ENCODE data around the gene FNBP1L.

FNBP1L gene

DNA sequence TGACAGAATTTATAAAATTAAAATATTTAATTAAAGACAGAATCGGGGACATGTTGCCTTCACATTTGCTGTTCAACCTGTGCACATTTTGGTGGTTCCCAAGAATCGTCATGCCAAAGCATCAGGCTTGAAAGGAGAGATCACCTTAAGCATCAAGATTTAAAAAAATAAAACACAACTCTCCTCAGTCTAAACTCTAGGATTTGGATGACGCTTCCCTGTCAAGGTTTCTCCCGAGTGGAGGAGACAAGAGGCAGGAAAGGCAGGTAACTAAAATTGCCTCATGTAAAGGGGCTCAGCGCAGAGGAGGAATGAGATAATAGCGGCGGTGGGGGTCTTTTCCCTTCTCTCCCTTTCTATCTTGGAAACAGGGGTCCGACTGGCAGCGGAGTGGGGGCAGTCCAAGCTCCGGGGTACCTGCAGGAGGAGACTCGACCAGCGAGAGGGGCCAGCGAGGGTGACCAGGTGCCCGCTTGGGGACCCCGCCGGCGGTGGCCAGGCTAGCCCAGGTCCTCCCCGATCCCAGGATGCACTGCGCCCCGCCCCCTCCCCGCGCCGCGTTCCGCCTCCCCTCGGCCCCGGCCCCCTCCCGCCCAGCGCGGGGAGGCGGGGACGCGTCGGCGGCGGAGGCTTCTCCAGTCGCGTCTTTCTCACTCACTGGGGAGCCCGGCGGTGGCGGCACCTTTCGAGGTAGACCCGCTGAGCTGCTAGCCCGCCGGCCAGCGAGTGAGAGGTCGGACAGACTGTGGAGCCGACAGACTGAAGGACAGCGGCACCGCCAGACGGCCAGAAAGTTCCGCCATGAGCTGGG is at the start of gene FNBP1L:
TSS of gene FNBP1L (plus strand) at position 638 of the 811 bp plus-strand sequence. CDS start at position 802, 164 bp downstream.
- DNase-seq (ENCODE audit: low read depth in 1 of 2, low spot score in 1 of 2), result peak; percentile 28 to 30

DNA sequence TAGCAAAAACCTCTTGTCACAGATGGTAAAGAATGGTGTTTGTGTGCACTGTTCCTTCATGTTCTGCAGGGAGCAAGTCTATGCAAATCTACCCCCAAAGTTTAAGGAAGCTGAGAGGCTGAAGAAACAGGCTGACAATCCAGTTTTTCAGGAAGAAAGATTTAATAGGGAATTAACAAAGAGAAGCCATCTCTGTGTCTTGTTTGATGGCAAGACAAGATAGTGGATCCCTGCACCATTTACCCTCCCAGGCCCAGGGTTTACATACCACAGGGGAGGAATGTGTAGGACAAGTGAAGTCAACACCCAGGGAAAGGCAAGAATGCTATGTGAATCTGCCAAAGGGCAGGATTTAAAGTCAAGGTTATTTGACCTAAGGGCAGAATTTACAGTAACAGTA is 48.1 kb upstream of the FNBP1L start:
- DNase-seq (ENCODE audit: low read depth in 1 of 2, low spot score in 1 of 2), result no peak

DNA sequence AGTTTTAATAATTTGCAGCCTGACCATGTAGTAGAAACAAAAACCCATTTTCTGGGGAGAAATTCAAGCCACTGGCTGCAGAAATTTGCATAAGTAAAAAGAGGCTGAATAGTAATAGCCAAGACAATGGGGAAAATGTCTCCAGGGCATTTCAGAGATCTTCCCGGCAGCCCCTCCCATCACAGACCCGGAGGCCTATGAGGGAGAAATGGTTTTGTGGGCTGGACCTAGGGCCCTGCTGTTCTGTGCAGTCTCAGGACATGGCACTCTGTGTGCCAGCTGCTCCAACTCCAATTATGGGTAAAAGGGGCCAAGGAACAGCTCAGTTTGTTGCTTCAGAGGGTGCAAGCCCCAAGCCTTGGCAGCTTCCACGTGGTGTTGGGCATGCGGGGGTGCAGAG is 39.7 kb upstream of the FNBP1L start:
- no peak for DNase-seq (ENCODE audit: low read depth in 1 of 2, low spot score in 1 of 2)

DNA sequence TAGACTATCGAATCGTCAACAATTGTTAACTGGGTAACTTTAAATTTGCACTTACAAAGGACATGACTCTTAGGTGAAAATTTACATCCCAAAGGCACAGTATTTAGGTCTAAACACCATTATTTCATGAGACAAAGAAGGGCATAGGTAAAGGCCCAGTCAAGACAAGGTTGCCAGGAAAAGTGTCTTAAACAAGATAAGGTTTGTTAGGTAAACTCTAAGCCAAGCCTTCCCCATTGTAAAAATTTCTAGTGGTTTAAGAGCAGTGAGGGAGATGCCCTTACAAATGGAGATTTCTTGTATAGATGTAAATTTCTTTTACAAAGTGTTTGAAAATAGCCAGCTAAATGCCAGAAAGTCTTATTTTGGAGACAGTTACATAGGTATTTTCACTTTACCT is 36.9 kb upstream of the FNBP1L start:
- DNase-seq (ENCODE audit: low read depth in 1 of 2, low spot score in 1 of 2), result no peak

DNA sequence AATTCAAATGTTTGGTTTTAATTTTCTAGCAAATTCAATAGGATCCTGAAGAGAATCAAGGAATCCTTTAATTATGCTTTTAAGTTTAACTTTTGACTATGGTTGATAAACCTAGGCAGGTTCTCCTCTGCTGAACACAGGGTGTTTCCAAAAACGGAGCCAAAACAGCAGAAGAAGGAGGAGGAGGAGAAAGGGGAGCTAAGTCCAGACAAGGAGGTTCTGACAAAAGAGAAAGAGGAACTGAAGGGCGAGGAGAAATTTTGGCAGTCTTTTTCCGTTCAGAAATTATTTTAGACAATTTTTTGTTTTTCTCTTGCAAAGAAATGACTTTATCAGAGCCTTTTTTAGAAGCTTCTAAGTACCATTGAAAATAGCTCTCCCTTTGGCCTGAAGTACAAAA is 33.2 kb upstream of the FNBP1L start:
- DNase-seq (ENCODE audit: low read depth in 1 of 2, low spot score in 1 of 2), result no peak

DNA sequence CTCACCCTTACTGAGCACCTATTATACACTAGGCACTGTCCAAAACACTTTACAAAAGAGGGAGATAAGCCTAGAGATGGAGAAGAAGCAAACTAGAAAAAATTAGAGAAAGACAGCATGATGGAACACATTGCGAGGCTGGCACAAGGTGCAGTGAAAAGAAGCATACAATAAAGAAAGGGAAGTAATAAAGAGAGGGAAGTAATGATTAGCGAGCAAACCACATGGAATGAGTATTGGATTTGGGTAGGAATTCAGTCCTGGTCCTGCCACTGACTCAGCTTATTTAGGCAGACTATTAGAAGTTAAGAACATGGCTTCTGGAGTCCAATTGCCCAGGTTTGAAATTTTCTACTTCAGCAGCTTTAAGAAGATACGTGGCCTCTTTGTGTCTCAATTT is 32.6 kb upstream of the FNBP1L start:
- no peak for DNase-seq (ENCODE audit: low read depth in 1 of 2, low spot score in 1 of 2)

DNA sequence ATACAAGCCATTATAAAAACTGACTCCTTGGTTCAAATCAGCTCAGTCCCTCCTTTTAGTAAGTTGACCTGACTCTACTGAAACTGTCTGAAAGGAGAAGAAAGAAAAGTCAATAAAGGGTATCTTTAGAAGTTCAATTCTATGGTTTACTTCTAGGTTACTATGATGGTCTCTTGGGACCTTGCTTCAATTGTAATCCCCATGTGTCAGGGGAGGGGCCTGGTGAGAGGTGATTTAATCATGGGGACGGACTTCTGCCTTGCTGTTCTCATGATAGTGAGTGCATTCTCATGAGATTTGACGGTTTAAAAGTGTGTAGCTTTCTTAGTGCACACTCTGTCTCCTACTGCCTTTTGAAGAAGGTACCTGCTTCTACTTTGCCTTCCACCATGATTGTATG is 31.7 kb upstream of the FNBP1L start:
- no peak for DNase-seq (ENCODE audit: low read depth in 1 of 2, low spot score in 1 of 2)

DNA sequence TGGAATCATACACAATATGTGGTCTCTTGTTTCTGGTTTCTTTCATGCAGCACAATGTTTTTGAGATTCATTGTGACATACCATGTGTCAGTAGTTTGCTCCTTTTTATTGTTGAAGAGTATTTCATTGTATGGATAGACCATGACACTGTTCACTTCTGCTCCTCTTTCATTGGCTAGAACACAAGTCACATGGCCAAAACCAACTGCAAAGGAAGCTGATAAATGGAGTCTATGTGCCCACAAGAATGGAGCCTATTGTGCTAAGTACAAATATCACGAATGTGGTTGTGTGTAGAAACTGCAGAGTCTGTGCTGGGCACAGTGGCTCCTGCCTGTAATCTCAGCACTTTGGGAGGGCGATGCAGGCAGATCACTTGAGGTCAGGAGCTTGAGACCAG is 28.6 kb upstream of the FNBP1L start:
- no peak for DNase-seq (ENCODE audit: low read depth in 1 of 2, low spot score in 1 of 2)

DNA sequence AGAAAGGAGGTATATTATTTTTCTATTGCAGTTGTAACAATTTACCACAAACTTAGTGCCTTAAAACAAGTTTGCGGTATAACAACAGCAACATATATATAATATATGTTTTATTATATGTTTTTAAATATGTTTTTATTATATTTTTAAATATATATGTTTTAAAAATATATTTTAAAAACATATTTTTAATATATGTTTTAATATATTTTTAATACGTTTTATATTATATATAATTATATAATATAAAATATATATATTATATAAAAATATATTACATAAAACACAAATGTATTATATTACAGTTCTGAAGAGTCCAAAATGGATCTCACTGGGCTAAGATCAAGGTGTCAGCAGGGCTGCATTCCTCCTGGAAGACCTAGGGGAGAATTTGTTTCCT is 27.5 kb upstream of the FNBP1L start:
- DNase-seq (ENCODE audit: low read depth in 1 of 2, low spot score in 1 of 2), result no peak

DNA sequence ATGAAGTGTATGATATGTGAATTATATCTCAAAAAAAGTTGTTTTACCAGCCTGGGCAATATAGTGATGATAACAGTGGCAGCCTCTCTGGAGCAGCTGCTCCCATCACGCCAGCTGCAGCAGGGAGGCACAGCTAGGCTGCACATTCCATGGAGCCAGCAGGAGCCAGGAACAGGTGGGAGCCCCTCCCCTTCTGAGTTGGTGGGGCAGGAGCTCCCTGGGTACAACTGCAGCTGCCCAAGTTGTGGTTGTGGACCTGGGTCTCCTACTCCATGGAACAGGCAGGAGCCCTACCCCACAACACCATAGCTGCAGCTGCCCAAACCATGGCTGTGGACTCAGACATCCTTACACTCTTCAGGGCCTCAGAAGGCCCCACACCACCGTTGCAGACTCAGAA is 21.7 kb upstream of the FNBP1L start:
- DNase-seq (ENCODE audit: low read depth in 1 of 2, low spot score in 1 of 2), result no peak

DNA sequence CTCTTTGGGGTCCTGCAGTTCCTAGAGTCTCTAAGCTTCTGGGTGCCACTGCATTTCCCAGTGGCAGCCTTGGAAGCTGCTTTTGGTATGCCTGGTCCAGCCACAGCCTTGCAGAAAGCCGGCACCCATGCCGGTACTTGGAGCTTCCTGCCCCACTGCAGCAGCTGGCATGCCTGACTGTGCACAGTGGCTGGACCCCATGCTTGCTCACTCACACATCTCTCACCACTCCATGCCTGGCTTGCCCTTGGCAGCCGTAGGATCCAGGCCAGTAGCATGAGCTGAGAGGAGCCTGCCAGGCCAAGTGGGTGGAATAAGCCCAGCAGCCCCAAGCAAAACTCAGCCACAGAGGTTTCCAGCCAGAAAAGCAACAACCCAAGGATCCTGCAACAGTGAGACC is 20.3 kb upstream of the FNBP1L start:
- no peak for DNase-seq (ENCODE audit: low read depth in 1 of 2, low spot score in 1 of 2)

DNA sequence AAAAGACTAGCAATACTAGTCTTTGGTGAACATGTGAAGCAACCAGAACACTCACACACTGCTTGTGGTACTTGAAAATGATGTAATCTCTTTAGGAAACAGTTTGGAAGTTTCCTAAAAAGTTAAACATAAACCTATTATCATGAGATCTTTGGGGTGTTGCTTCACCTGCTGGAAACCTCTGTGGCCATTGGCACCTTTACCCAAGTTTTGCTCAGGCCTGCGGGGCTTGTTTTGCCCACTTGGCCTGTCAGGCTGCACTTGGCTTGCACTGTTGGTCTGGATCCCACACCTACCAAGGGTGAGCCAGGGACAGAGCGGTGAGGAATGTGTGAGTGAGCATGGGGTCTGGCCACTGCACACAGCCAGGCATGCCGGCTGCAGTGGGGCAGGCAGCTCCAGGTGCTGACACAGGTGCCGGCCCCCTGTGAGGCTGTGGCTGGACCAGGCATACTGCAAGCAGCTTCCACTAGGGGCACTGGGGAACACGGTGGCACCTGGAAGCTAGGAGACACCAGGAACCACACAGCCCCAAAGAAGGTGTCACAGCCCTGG is 14.4 kb upstream of the FNBP1L start:
- DNase-seq (ENCODE audit: low read depth in 1 of 2, low spot score in 1 of 2), result no peak

DNA sequence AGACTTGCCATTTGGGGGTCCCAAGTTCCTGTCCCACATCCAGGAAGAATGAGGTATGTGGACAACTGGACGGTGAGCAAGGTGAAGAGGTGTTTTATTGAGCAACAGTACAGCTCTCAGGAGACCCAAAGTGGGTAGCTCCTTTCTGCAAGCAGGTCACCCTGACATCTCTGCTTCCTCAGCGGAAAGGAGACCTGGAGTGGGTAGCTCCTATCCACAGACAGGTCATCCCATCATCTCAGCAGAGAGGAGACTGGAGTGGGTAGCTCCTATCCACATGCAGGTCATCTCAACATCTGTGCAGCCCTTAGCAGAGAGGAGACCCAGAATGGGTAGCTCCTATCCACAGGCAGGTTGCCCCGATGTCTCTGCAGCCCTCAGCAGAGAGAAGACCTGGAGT is 13.8 kb upstream of the FNBP1L start:
- DNase-seq (ENCODE audit: low read depth in 1 of 2, low spot score in 1 of 2), result no peak

DNA sequence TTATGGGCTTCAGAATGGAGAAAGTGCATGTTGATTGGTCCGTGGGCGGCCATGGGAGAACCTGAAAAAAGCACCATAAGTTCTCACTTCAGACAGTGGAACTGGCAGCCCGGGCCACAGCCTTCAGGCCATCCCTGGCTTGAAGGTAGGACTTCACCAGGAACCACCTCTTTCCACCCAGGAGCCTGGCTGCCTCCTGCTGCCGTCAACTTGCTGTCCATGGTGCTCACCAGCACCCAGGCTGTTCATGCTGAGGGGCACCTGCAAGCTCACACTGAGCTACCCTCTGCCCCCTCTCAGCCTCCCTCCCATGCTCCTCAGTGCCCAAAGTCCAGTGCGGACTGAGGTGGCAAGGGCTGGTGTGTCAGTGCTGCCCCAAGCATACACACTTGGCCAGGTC is 12.9 kb upstream of the FNBP1L start:
- no peak for DNase-seq (ENCODE audit: low read depth in 1 of 2, low spot score in 1 of 2)

DNA sequence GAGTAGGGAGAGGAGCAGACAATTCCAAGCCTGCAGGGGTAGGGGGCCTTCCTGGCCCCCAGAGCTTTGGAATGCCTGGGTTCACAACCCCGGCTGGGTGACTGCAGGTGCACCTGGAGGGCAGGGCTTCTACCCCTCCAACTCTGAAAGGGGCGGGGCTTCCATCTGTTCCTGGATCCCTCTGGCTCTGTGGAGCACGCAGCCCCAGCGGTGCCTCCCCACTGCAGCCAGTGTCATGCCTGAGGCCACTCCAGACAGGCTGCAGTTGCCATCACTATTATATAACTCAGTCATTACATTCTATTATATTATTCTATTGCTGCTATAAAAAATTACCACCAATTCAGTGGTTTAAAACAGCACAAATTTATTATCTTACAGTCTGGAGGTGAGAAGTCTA is 12.5 kb upstream of the FNBP1L start:
- DNase-seq (ENCODE audit: low read depth in 1 of 2, low spot score in 1 of 2), result no peak

DNA sequence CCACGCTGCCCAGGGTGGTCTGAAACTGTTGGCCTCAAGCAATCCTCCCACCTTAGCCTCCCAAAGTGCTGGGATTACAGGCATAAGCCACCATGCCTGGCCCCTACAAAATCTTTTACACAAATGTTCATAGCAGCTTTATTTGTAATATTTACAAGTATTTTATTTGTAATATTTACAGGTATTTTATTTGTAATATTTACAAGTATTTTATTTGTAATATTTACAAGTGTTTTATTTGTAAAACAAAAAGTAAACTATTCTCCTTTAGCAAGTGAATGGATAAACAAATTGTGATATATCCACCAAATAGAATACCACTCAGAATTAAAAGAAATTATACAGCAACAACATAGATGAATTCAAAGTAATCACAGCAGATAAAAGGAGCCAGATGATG is 11.4 kb upstream of the FNBP1L start:
- DNase-seq (ENCODE audit: low read depth in 1 of 2, low spot score in 1 of 2), result no peak

DNA sequence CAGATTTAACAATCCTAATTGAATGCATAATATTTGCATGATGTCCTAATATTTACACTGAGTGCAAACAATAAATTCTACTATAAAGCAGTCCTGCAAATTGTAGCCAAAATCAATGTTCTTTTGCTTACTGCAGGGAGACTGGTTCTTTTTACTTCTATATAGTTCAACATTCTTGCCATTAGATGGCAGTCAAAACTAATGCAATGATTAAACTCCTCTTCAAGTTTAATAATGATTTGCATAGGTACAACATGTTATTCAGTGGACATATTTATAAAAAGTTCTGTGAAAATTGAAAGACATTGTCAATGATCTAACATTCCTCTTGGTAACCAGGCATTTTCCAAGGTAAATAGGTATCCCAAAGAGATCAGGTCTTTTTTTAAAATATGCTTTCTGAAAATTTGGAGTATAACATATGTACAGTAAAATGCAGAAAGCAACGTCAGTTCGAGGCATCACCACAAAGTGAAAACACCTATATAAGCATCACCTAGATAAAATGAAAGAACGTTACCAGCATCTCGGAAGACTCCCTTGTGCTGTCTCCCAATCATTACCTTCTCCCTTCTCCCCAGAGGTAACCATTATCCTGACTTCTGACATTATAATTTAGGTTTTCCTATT is 9.8 kb upstream of the FNBP1L start:
- DNase-seq (ENCODE audit: low read depth in 1 of 2, low spot score in 1 of 2), result no peak

DNA sequence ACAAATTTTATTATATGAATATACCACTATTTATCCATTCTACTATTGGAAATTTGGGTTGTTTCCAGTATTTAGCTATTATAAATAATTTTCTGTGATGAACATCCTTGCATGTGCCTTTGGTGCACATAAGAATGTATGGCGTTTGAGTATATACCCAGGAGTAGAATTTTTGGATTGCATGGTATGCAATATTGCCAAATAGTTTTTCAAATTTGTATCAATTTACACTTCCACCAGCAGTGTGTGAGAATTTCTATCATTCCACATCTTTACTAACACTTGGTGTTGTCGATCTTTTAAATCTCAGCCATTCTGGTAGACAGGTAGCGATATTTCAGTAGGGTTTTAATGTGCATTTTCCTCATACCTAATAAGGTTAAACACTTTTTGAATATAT is 9.2 kb upstream of the FNBP1L start:
- no peak for DNase-seq (ENCODE audit: low read depth in 1 of 2, low spot score in 1 of 2)

DNA sequence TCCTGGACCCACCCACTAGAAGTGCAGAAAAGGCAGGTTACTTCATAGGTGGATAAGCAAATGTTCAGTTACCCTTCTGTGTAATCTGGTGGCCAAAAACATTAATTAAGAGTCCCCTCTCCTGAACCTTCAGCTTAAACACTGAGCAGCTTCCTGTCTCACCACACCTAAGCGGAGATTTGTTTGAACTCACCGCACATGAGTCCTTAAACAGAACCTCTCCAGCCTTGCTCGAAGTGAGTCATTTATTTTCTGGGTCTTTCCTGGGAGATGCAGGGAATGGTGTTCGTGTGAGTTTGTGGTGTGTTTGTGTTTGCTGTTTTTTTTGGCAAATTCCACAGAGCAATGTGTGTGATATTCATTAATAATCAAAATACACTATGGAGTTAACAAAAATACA is 7.6 kb upstream of the FNBP1L start:
- DNase-seq (ENCODE audit: low read depth in 1 of 2, low spot score in 1 of 2), result no peak

DNA sequence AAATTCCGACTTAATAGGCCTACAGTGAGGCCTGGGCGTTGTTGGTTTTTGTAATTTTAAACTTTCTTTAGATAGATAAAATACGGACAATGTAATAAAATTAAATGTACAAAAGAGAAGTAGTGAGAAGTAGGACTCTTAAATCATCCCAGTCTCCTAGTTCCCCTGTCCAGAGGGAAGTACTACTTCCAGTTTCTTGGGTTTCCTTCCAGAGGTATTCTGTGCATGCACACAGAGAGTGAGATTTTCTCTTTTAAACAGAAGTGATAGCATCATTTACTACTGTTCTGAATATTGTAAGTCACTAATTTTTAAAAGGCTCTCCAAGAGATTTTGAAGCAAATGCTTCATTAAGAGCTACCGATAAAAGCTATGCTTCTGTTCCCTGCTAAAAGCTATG is 7.2 kb upstream of the FNBP1L start:
- DNase-seq (ENCODE audit: low read depth in 1 of 2, low spot score in 1 of 2), result no peak

DNA sequence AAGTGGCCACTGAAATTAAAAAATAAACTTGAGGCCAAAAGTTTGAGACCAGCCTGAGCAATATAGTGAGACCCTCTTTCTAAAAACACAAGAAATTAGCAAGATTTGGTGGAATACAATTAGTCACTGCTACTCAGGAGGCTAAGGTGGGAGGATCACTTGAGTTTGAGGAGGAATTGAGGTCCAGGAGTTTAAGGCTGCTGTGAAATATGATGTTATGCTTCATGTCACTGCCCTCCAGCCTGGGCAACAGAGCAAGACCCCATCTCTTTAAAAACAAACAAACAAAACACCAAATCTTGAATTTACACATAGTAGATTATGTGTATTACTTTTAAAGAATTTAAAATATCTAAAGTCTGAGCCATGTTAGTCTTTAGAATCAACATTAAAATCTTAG is 6.3 kb upstream of the FNBP1L start:
- DNase-seq (ENCODE audit: low read depth in 1 of 2, low spot score in 1 of 2), result no peak

DNA sequence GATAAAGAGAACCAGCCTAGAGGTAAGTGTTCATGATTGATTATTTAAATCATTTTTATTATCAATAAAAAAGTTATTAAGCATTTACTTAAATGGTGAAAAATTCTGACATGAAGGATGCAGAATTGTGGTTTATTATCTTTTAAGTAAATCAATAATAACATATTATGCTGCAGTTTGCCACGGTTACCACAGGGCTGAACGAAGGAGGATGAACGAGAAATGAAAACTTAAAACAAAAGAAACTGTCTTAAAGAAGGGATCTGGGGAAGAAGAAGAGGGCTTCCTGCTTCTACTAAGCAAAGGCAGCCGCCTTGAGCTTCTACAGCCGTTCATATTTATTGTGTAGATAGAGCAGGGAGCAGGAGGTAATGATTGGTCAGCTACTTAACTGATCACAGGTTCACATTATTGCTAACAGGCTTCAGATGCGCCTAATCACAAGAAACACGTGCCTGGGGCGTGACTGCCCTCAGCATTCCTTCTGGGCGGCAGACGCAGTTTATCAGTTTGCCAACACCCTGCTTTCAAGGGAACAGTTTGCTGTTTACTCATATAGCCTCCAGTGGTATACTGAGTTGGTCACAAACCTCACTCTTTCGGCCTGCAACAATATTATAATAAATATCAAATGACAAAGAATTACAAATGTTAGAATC is 5.8 kb upstream of the FNBP1L start:
- no peak for DNase-seq (ENCODE audit: low read depth in 1 of 2, low spot score in 1 of 2)

All from activated CD4-positive, alpha-beta T cell treated with anti-CD3 and anti-CD28 coated beads, Interleukin-2, amount 50 U/mL, for 24 hours (primary cell).